H9 (cell line): ENCODE measurements around the gene RB1. TPM values are rescaled to one million over a fixed set of nuclear protein-coding genes. Genes with fewer than 3 reads are reported as not detected.

Source experiments
- DNase-seq: peaks from one replicate; pipeline ENCODE4 v3.0.0-alpha.2; 2017
- H2AFZ ChIP-seq: one replicate; pipeline ENCODE4 v1.6.1; 2013; ENCODE audit warnings: mild to moderate bottlenecking, low read length, control low read depth, moderate library complexity
- H2AK5ac ChIP-seq: 2 replicates; pipeline ENCODE4 v1.6.1; 2013; ENCODE audit warnings: low read length, control low read depth, mixed read lengths; ENCODE audit not compliant: insufficient read length
- H2BK120ac ChIP-seq: one replicate; pipeline ENCODE4 v1.6.1; 2013; ENCODE audit warnings: low read depth, mild to moderate bottlenecking, low read length, control low read depth, inconsistent platforms; ENCODE audit not compliant: poor library complexity, severe bottlenecking
- H2BK12ac ChIP-seq: 2 replicates; pipeline ENCODE4 v1.6.1; 2013; ENCODE audit warnings: low read length, control low read depth, mixed read lengths, low read depth; ENCODE audit not compliant: insufficient read length
- H2BK15ac ChIP-seq: 2 replicates; pipeline ENCODE4 v1.6.1; 2013; ENCODE audit warnings: low read depth, low read length, control low read depth
- H2BK20ac ChIP-seq: one replicate; pipeline ENCODE4 v1.6.1; 2013; ENCODE audit warnings: low read depth, mild to moderate bottlenecking, low read length, control low read depth, inconsistent platforms; ENCODE audit not compliant: poor library complexity, severe bottlenecking
- H2BK5ac ChIP-seq: 2 replicates; pipeline ENCODE4 v1.6.1; 2013; ENCODE audit warnings: low read length, control low read depth, mixed read lengths; ENCODE audit not compliant: insufficient read length
- H3K14ac ChIP-seq: 2 replicates; pipeline ENCODE4 v1.6.1; 2013; ENCODE audit warnings: low read length, control low read depth; ENCODE audit not compliant: insufficient read depth
- H3K18ac ChIP-seq: 2 replicates; pipeline ENCODE4 v1.6.1; 2013; ENCODE audit warnings: low read depth, mild to moderate bottlenecking, mixed read lengths, low read length, control low read depth; ENCODE audit not compliant: insufficient read length
- H3K23ac ChIP-seq: 2 replicates; pipeline ENCODE4 v1.6.1; 2013; ENCODE audit warnings: low read length, control low read depth, mixed read lengths, low read depth; ENCODE audit not compliant: insufficient read length
- H3K23me2 ChIP-seq: 2 replicates; pipeline ENCODE4 v1.6.1; 2013; ENCODE audit warnings: low read depth, mild to moderate bottlenecking, mixed read lengths, low read length, control low read depth; ENCODE audit not compliant: insufficient read length, poor library complexity, severe bottlenecking
- H3K27ac ChIP-seq: 2 replicates; pipeline ENCODE4 v1.5.1; 2013; ENCODE audit warnings: low read length, control low read depth, mixed read lengths, low read depth; ENCODE audit not compliant: insufficient read length
- H3K27me3 ChIP-seq: 2 replicates; pipeline ENCODE4 v1.6.1; 2013; ENCODE audit warnings: low read length, control low read depth, inconsistent platforms; ENCODE audit not compliant: insufficient read depth
- H3K4ac ChIP-seq: 2 replicates; pipeline ENCODE4 v1.6.1; 2013; ENCODE audit warnings: low read depth, mild to moderate bottlenecking, control low read depth, inconsistent platforms, low read length, moderate library complexity
- H3K4me1 ChIP-seq: 2 replicates; pipeline ENCODE4 v1.6.1; 2013; ENCODE audit warnings: low read length, control low read depth, inconsistent platforms; ENCODE audit not compliant: insufficient read depth
- H3K4me2 ChIP-seq: 2 replicates; pipeline ENCODE4 v1.6.1; 2013; ENCODE audit warnings: low read length, control low read depth, mixed read lengths; ENCODE audit not compliant: insufficient read length, insufficient read depth
- H3K56ac ChIP-seq: 2 replicates; pipeline ENCODE4 v1.6.1; 2013; ENCODE audit warnings: low read depth, mild to moderate bottlenecking, mixed read lengths, low read length, control low read depth; ENCODE audit not compliant: insufficient read length
- H3K79me1 ChIP-seq: 2 replicates; pipeline ENCODE4 v1.6.1; 2013; ENCODE audit warnings: low read depth, mild to moderate bottlenecking, moderate library complexity, low read length, control low read depth, inconsistent platforms; ENCODE audit not compliant: insufficient read depth, poor library complexity, severe bottlenecking
- H3K79me2 ChIP-seq: 2 replicates; pipeline ENCODE4 v1.6.1; 2013; ENCODE audit warnings: low read length, control low read depth, inconsistent platforms; ENCODE audit not compliant: insufficient read depth
- H3K9ac ChIP-seq: 2 replicates; pipeline ENCODE4 v1.6.1; 2013; ENCODE audit warnings: low read length, control low read depth, mixed read lengths; ENCODE audit not compliant: insufficient read length; ENCODE audit errors: extremely low read depth
- H3K9me3 ChIP-seq: one replicate; pipeline ENCODE4 v1.6.1; 2013; ENCODE audit warnings: low read depth, low read length, inconsistent platforms; ENCODE audit not compliant: control insufficient read depth
- H3T11ph ChIP-seq: one replicate; pipeline ENCODE4 v1.6.1; 2013; ENCODE audit warnings: mild to moderate bottlenecking, low read length, control low read depth, inconsistent platforms
- H4K20me1 ChIP-seq: one replicate; pipeline ENCODE4 v1.6.1; 2013; ENCODE audit not compliant: control insufficient read depth, insufficient read length, insufficient read depth
- H4K5ac ChIP-seq: 2 replicates; pipeline ENCODE4 v1.6.1; 2013; ENCODE audit warnings: low read depth, mild to moderate bottlenecking, mixed read lengths, low read length, control low read depth; ENCODE audit not compliant: insufficient read length
- H4K8ac ChIP-seq: replicated peaks from 2 replicates; pipeline ENCODE4 v1.6.1; 2013; ENCODE audit warnings: low read length, control low read depth, mixed read lengths, low read depth; ENCODE audit not compliant: insufficient read length
- H4K91ac ChIP-seq: 2 replicates; pipeline ENCODE4 v1.6.1; 2013; ENCODE audit warnings: low read depth, mild to moderate bottlenecking, moderate library complexity, mixed read lengths, low read length, control low read depth; ENCODE audit not compliant: insufficient read length
- H3K27ac Mint-ChIP-seq, 3 experiments: 2 replicates in 2 of 3; 3 replicates in 1 of 3; pipeline ENCODE4 v1.8.0; 2020 to 2021; ENCODE audit warnings: mixed read lengths in 3 of 3, mild to moderate bottlenecking in 1 of 3, moderate library complexity in 1 of 3
- H3K27me3 Mint-ChIP-seq: 2 replicates; pipeline ENCODE4 v1.8.0; 2021; ENCODE audit warnings: low read depth, mild to moderate bottlenecking, moderate library complexity, mixed read lengths
- H3K36me3 Mint-ChIP-seq, 3 experiments: 2 replicates in 2 of 3; 3 replicates in 1 of 3; pipeline ENCODE4 v1.8.0; 2020 to 2021; ENCODE audit warnings: low read depth in 3 of 3, mixed read lengths in 3 of 3; ENCODE audit not compliant: insufficient read depth in 1 of 3
- H3K4me1 Mint-ChIP-seq, 2 experiments: 2 replicates each; pipeline ENCODE4 v1.8.0; 2020; ENCODE audit warnings: mixed read lengths in 2 of 2
- H3K4me3 Mint-ChIP-seq, 2 experiments: 2 replicates in 1 of 2; 3 replicates in 1 of 2; pipeline ENCODE4 v1.8.0; 2020 to 2021; ENCODE audit warnings: mild to moderate bottlenecking in 2 of 2, mixed read lengths in 2 of 2, moderate library complexity in 1 of 2
- H3K9me3 Mint-ChIP-seq, 2 experiments: 2 replicates in 1 of 2; 3 replicates in 1 of 2; pipeline ENCODE4 v1.8.0; 2020; ENCODE audit warnings: mild to moderate bottlenecking in 2 of 2, mixed read lengths in 2 of 2, moderate library complexity in 1 of 2
- WGBS: extraction: QIAGEN DNeasy Blood & Tissue Kit; methylation state at CpG from one replicate; pipeline ENCODE4 v1.1.7; 2013; ENCODE audit warnings: missing lambda C conversion rate, low lambda C conversion rate, mixed read lengths; ENCODE audit not compliant: insufficient read length; ENCODE audit errors: extremely low coverage; 5-methylcytosine and 5-hydroxymethylcytosine counted together
- total RNA-seq: library from RNA; stranded (reverse); gene quantifications from 2 replicates; pipeline ENCODE4 v1.2.1, GENCODE V29; 2021
- TF ChIP-seq, protein P1 (sequence below): fragments of 200-600 bp; sonication (generic); conservative IDR thresholded peaks from 3 replicates; pipeline ENCODE4 v1.8.0; 2021; ENCODE audit warnings: antibody characterized with exemption, mild to moderate bottlenecking

The RB1 gene
- total RNA-seq, 1 experiment from 2014 or later: 20.5 TPM

DNA sequence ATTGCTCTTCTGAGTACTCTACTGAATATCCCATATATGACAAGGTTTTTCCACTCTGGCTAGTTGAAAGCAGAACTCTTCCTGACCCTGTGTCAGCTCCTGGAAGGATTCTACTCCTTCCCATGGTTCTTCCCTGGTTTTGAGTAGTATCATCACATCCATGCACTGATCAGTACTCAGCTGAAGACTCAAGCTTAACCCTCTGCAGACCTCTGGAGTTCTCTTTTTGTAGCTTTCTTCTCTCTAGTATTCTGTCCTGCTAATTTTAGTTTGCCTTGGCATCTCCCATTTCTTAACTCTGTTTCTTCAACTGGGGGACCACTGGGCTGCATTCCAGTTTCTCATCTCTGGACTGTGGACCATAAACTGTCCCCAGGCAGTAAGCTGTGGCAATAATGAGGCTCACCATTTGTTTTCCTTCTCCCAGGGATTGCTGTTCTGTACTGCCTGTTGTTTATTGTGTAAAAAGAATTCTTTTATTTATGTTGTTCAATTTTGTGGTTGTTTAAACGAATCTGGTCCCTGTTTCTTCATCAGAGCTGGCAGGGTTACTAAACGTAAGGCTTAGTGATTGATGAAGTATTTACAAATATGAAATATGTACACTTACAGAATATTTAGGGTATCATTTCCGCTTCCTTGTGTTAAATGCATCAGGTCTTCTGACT, 89.6 kb downstream of the RB1 start:
- Histone ChIP-seq H3K4me1 (no peaks in the 10 kb centered on the region), H2BK120ac (no peak overlapping the region), H2AK5ac (no peak overlapping the region), H3K56ac (no peak overlapping the region), H3K27ac (no peak overlapping the region), H4K8ac (no peak overlapping the region), H3K9ac (no peak overlapping the region), H4K20me1 (no peaks in the 10 kb centered on the region), H3K4ac (no peak overlapping the region), H2BK20ac (no peak overlapping the region), H3K79me2 (no peaks in the 10 kb centered on the region), H3K27me3 (no peaks in the 10 kb centered on the region), H2BK15ac (no peak overlapping the region), H3T11ph (no peak overlapping the region), H3K9me3 (no peaks in the 10 kb centered on the region), H4K5ac (no peak overlapping the region), H2BK12ac (no peak overlapping the region), H3K4me2 (no peak overlapping the region), H3K23ac (no peak overlapping the region), H3K18ac (no peak overlapping the region), H3K79me1 (no peaks in the 10 kb centered on the region), H3K23me2 (no peaks in the 10 kb centered on the region), H2AFZ (no peak overlapping the region), H4K91ac (no peak overlapping the region), H3K14ac (no peak overlapping the region), H2BK5ac (no peak overlapping the region)
- TF ChIP-seq, protein P1, sequence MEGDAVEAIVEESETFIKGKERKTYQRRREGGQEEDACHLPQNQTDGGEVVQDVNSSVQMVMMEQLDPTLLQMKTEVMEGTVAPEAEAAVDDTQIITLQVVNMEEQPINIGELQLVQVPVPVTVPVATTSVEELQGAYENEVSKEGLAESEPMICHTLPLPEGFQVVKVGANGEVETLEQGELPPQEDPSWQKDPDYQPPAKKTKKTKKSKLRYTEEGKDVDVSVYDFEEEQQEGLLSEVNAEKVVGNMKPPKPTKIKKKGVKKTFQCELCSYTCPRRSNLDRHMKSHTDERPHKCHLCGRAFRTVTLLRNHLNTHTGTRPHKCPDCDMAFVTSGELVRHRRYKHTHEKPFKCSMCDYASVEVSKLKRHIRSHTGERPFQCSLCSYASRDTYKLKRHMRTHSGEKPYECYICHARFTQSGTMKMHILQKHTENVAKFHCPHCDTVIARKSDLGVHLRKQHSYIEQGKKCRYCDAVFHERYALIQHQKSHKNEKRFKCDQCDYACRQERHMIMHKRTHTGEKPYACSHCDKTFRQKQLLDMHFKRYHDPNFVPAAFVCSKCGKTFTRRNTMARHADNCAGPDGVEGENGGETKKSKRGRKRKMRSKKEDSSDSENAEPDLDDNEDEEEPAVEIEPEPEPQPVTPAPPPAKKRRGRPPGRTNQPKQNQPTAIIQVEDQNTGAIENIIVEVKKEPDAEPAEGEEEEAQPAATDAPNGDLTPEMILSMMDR: no peak
- Mint-ChIP-seq H3K36me3 (peaks cover 20 to 36% (median 30%) of the 10 kb centered on the region in 3 experiments), H3K4me1 (no peaks in the 10 kb centered on the region), H3K4me3 (no peak overlapping the region), H3K9me3 (peaks cover 12 to 22% of the 10 kb centered on the region in 2 experiments), H3K27ac (no peak overlapping the region), H3K27me3 (no peaks in the 10 kb centered on the region)
- WGBS: no CpG with 5 or more reads among the region's 3 CpGs
- DNase-seq: no peak
